Kasumi-1 (cell line): Measurements from ENCODE around the gene C10orf53.
"Not testable (repeated sequence)": the region's sequence is repeated elsewhere in the genome, so short reads cannot be mapped to it uniquely, and the experiment has no call there.

Source experiments
- DNase-seq, 2 experiments: peaks; one replicate each; lab custom pipeline; 2025; lab: John Stamatoyannopoulos, UW

The C10orf53 gene

DNA sequence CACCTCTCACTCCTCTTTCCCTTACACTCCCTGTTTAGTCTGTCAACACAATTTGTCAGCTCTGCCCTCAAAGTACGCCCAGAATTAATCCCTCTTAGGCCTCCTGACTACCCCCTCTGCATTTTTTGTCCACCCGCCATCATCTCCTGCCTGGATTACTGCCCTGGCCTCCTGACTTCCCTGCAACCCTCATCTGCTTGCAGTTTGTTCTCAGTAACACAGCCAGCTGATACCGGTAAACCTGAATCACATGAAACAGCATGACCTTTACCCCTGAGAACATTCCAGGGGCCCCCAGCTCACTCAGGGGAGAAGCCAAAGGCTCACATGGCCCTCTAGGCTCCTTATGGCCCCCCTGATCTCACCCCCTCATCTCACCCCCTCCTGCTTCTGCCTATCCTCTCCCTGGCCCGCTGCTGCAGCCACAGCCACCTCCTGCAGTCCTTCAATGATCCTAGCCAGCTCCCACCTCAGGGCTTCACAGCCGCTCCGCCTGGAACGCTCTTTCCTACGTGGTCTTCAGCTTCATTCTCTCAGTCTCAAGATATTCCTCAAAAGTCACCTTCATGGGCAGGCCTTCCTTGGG is 8.9 kb downstream of the C10orf53 start:
- no peak for DNase-seq

DNA sequence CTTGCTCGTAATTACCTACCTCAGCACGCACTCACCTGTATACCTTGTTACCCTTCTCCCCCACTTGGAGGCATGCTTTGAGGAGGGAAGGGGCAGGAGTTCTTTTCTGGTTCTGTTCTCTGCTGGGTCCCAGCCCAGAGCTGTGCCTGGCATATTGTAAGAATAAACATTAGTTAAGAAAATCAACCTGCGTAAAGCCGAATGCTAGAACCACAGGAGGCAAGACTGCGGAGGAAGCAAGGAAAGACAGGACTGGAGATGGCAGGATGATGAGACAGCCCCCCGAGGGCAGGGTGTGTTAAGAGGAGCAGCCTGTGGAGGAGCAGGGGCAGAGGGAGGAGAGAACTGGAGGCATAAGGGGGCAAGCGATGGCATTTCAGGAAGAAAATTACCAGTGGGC is 9.5 kb downstream of the C10orf53 start:
- DNase-seq, result no peak

DNA sequence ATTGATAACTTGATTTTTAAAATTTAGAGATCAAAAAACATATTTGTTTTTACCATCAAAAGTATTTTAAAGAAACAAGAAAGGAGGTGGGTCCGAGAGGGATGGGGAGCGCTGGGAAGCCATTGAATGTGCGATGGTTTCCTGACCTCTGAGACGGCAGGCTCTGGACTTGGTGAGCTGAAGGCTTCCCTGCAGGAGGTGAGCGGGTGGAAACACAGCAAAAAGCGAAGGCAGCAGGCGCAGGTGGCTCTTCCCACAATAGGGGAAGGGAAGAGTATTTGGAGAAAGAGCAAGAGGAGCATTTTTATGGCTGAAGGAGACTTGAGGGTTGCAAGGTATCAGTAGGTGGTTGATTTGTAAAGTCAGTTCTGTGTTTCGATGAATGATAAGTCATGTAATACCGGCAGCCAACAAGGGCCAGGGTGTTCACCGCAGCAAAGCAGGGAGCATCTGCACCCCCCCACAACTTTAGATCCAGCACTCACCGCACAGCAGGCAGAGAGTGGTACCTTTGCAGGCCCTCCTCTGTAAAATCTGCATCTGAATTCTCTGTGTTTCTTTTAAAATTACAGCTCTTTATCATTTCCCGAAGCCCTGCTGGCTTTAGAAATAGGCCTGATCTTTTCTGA is 10.5 kb downstream of the C10orf53 start:
- DNase-seq, result no peak

DNA sequence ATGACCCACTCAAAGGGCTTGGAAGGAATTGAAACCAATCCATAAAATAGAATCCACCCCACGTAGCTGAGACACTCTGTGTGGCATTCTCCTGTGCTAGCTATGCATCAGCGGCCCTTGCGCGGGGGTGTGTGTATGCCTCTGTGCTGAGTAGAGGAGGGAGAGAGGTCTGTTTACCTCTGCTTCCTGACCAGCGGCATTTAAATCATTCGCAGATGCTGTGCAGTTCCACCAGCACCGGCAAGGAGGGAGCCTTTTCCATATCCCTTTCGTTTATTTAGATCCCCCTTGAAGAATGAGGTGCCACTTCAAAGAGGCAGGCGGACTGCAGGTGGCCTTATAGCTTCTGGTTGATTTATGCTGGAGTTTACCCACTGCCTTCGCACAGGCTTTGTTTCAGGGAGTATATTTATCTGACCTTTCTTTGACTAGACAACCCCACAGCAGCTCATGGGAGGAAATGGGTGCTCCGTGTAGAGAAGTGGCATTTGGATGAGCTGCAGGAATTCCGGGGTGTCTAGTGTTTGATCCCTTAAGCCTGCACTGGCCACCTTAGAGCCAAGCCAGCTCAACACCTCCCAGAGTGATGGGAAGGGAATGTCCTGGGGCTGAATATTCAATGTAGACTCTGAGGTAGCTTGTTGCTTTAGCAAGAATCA is 11.4 kb downstream of the C10orf53 start:
- no peak for DNase-seq

DNA sequence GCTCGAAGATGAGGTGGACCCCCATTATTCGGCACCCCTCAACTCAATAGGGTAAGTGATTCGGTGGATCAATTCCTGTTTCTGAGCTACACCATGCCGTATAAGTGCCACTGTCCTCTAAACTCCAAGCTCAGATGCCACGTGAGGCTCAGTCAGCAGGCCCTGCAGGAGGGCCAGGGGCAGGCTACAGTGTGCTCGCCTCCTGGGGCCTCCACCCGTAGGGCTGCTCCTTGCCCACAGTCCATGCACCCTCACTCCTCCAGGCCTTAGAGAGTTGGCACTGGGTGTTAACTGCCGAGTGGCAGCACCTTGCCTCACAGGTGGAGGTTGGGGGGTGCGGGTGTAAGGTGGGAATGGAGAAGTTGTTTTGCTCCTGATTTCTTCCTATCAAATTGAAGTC is 12.1 kb downstream of the C10orf53 start:
- DNase-seq, result no peak

DNA sequence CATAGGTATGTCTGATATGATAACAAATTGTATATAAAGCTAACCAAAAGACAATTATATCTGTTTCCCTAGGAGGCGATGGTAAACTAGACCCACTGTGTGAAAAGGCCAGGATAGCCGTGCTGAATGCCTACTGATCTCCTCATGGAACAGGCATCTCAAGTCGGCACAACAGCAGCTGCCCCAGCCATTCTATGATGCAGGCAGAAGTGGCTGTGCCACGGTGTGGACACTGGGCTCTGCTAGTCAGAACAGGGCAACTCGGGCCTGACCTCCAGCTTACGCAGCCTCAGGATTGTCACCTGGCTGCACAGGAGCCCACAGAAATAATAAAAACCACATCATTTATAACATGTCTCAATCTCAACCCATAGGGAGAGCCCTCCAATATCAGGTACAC is 15.0 kb downstream of the C10orf53 start:
- no peak for DNase-seq

DNA sequence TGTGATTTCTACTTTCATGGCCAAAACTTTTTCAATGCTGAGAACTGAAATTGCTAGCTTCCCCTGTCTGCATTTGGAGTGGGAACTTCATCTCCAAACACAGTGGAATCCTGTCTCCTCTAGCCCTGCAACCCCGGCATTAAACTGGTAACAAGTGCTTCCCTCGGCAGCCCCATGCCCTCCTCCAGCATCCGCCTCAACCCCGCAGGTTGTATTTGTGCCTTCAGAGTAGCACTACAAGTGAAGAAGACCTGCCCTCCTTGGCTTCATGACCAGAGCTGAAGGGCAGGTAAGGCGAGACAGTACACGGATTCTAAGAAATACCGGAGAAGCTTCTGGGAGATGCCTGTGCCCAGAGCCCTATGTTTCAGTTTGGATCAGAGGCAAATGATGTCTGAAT is 16.9 kb downstream of the C10orf53 start:
- DNase-seq, result no peak

DNA sequence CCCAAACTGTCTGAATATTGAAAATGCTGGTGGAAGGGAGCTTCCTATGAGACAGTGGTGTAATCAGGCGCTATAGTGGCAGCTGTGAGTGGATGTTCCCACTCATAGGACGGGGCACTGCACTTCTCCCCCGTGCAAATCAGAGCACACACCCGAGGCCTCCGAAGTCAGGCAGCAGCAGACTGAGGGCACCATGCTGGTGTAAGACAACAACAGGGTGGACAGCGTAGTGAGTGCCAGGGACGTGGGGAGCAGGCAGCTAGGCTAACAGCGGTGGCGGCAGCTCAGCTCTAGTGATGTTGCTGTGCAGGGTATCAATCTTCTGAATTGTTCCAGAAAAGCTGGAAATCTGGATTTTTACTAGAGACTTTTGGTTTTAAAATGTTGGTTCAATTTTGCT is 19.2 kb downstream of the C10orf53 start:
- no peak for DNase-seq

DNA sequence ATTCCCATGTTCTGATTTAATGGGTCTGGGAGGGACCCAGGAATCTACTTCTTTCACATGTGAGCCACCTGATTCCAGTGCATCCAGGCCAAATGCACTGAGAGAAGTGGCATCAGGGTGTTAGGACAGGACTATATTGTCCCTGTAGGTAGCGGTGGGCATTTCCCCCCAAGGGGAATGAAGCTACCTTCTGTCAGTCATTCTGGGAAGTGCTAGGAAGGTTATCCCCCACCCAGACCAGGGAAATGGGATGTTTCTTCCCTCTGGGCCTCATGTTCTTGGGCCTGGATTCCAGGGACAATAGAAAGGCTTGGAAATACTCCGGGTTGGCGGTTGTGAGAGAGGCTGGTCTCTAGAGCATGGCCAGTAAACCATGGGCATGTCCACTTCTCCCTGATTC is 20.8 kb downstream of the C10orf53 start:
- no peak for DNase-seq

DNA sequence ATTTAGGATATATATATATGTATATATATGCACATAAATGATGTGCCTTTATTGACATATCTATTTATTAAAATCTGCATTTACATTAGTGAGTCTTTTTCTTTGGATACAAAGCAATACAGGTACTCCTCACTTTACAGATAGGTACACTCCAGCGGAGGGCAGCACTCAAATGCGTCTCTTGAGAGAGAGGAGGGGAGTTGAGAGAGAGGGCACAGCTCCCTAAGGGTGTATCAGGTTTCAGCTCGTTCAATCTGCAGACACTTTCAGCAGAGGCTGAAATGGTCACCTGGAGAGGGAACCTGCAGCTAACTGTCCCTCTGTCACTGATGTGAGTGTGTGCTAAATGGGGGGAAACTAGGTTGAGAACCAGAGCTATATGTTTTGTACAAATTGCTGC is 21.5 kb downstream of the C10orf53 start:
- DNase-seq, result no peak

DNA sequence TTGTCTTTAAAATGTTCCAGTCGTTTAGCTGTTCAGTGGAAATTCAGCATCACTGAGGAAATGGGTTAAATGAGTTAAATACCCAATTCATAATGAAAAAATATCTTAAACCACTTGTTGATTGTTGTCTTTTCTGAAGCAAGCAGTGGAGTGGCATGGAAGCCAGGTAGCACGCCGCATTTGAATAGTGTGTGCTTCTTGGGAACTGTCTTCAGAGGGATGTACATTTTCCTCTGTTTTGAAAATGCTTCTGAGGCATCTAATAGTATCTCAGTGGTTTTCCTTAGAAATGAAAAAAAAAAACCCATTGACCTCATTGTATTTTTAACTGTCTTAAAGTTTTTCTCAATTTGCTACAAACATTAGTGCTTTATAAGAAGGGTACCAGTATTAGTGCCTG is 28.1 kb downstream of the C10orf53 start:
- DNase-seq, result no peak

DNA sequence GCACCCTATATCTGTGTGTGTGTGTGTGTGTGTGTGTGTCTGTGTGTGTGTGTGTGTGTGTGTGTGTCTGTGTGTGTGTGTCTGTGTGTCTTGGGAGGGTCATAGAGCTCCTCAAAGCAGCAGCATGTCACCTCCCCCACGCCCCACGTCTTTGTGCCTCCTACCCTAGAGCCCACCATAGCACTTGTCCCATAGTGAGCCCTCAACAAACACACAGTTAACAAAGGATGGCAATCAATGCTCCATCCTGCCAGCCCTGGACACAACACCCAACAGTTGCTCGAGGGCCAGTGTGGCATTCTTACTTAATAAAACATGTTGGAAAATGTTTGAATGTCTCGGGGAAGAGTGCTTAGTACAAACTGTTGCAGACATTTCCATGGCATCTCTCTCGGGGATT is 30.5 kb downstream of the C10orf53 start:
- no peak for DNase-seq

DNA sequence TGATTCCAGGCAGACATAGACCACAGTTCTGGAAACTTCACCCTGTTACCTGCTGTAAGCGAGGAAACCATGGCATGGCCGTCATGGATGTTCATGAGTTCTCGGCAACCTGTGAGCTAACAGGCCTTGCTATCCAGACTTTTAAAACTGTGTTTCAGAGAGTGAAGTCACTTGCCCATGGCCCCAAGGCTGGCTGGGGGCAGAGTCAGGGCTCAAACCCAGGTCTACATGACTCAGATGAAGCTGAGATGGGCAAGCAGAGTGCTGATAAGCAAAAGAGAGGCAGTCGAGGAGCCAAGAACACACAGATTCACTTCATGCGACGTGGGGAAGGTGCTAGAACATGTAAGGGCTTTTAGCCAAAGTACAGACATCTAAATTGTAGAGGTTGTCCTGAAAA is 31.5 kb downstream of the C10orf53 start:
- DNase-seq, result no peak

DNA sequence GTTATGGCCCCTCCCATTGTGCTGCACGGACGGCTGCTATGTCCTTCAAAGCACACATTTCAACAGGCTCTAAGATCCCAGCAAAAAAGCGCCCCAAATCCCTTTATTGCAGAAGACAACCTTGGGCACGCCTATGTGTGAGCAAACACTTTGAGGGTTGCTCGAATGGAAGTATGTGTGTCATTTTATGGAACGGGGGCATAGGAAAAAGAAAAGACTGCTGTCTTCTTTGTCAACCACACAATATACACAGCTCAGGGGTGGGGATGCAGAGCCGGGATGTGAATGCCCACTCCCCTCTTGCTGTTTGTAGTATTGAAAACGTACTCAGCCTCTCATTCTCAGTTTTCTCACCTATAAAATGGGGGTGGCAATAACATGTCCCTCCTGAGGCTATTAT is 32.0 kb downstream of the C10orf53 start:
- DNase-seq, result no peak

DNA sequence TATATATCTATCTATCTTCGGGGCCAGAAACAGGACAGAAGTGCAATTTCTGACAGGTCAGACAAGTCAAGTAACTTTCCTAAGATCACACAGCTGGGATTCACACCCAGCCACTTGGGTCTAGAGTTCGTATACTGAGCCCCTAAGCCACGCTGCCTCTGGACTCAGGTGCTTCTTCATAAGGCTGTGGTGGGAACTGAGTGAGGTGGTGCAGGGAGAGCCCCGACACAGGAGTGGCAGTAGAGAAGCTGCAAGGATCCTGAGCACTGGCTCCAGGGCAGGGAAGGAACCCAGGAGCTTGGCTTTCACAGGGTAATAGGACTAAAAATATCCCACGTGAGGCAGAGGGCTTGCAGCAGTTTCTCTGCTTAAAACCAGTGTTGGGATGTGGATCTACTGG is 33.8 kb downstream of the C10orf53 start:
- DNase-seq, result no peak

DNA sequence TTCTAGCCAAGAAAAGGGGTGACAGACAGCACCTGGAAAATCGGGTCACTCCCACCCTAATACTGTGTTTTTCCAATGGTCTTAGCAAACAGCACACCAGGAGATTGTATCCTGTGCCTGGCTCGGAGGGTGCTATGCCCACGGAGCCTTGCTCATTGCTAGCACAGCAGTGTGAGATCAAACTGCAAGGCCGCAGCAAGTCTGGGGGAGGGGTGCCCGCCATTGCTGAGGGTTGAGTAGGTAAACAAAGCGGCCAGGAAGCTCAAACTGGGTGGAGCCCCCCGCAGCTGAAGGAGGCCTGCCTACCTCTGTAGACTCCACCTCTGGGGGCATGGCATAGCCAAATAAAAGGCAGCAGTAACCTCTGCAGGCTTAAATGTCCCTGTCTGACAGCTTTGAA is 35.7 kb downstream of the C10orf53 start:
- not testable (repeated sequence) for DNase-seq

DNA sequence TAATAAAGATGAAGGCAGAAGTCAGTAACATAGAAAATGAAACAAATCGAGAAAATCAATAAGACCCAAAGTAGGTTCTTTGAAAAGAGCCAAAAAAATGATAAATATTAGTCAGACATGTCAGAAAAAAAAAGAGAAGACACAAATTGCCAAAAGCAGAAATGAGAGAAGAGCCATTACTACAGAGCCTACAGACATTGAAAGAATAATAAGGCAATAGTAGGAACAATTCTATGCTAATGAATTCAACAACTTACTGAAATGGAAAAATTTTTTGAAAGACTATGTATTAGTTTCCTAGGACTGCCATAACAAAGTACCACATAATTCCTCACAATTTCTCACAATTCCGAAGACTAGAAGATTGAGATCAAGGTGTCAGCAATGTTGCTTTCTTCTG is 47.1 kb downstream of the C10orf53 start:
- DNase-seq, result no peak

DNA sequence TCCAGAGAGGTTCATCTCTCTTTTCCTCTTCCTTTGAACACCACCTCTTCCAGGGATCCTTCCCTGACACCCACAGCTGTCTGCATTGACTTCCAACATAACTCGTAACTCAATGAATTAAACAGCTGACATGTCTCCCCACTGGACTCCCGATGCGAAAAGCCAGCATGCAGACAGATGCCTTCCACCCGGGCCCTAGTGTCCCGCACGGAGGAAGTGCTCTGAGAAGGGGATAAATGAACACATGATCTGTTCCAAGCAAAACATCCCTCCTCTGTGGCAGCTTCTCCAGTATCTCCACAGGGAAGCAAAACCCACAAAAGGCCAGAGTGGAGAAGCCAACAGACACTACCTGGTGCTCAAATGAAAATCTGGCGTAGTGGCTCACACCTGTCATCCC is 54.4 kb downstream of the C10orf53 start:
- no peak for DNase-seq

DNA sequence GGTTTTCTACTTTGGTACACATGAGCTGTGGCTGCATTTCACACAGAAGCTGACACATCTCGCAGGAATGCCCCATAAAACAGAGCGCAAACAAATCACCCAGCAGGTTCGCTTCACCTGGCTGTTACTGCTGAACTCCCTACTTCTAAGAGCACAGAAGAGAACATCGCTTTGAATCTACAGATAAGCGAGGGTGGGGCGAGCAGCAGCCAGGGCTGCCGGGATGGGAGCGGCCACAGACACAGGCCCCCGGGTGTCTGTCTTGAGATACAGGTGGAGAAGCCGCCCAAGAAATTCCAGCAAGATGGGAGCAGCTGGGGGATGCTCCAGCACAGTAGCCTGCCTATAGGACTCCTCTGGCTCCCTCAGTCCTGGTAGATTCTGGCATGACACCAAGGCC is 55.2 kb downstream of the C10orf53 start:
- DNase-seq, result no peak

DNA sequence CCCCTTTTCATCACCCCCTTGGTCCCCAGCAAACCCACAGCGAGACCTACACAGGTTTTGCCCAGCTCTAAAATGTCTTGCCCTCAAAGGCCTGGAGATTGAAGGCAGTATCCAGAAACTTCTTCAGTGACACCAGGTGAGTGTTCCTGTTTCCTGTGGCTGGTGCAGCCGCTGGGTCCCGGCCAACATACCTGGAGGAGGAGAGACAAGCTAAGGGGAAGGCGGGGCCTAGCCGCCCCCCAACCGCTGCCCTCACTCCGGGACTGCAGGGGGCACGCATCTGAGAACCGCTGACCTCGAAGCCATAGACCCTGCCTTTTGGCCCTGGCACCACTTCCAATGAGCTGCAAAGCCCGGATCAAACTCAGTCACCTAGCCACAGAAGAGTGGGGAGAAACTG is 55.7 kb downstream of the C10orf53 start:
- DNase-seq, result no peak

DNA sequence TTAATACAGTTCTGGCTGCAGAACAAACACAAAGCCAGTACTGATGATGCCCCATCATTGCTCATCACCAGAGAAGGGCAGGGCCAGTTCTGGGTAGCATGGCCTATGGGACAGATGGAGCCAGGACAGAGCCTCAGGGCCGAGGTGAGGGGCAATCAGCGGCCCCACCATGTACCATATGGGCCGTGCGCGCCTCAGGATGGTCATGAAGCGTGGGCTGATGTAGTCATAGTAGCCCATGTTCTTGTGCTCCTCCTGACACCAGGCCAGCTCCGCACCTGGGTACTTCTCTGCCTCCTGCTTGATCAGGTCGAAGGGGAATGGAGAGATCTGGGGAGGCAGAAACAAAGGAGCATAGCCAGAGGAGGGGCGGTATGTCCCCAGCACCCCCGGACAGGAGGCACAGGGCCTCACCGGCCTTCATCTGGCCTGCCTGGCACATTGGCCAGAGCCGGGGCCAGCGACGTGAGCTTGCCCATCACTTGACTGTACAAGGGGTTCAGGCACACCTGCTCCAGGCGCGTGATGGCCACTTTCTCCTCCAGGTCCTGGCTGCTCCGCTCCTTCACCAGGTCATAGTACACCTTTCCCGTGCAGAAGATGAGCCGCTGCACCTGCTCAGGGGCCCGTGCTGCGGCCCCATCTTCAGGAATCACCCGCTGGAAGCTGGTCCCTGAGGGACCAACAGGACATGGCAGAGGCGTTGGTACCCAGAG is 56.6 kb downstream of the C10orf53 start:
- no peak for DNase-seq

DNA sequence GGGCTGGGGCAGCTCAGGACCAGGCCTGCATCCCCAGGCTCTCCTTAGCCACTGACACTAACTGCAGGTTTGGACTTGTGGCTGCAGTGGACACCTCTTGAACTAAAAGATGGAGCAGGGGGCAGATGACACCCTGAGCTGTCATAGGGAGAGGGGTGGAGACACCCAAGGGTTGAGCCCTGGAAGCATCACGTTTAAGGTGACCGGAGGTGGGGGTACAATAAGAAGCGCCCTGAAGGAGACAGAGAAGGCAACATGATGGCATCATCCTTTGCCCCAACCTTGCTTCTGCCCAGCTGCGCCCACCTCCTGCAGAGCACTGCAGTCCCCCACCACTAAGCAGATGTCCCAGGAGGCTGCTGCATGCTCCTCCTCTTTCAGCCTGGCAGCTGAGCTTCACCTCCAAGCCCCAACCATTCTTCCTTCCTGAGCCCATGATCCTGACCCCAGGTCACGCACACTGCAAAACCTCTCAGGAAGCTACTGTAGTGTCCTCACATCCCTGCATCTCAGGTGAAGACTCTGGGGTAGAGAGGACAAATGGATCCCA is 57.2 kb downstream of the C10orf53 start:
- no peak for DNase-seq
